Peyer's patch (tissue), 4 donors: ENCODE measurements around the gene SHANK1. TPM values are rescaled to one million over a fixed set of nuclear protein-coding genes. Genes with fewer than 3 reads are reported as not detected.
"Not testable (repeated sequence)": the region's sequence is repeated elsewhere in the genome, so short reads cannot be mapped to it uniquely, and the experiment has no call there.

Source experiments
- DNase-seq, 3 donors: peaks; one replicate each; pipeline ENCODE4 v3.0.0-alpha.2; 2017 to 2019
- H3K27ac ChIP-seq, 4 donors: fragments of 200-600 bp; sonication (generic); one replicate each; pipeline ENCODE4 v1.5.1; 2016 to 2019
- H3K27me3 ChIP-seq, 2 donors: fragments of 200-600 bp; sonication (generic); one replicate each; pipeline ENCODE4 v1.5.1; 2019
- H3K36me3 ChIP-seq, 3 donors: fragments of 200-600 bp; sonication (generic); one replicate each; pipeline ENCODE4 v1.5.1; 2016 to 2019
- H3K4me1 ChIP-seq, 4 donors: fragments of 200-600 bp; sonication (generic); one replicate each; pipeline ENCODE4 v1.5.1; 2016 to 2019
- H3K4me3 ChIP-seq, 4 donors: fragments of 200-600 bp; sonication (generic); 1 replicate in 3 of 4; 2 replicates in 1 of 4; pipeline ENCODE4 v1.5.1; 2016 to 2019; ENCODE audit warnings: mild to moderate bottlenecking in 1 of 4
- H3K9me3 ChIP-seq, 4 donors: fragments of 200-600 bp; sonication (generic); one replicate each; pipeline ENCODE4 v1.5.1; 2016 to 2019; ENCODE audit warnings: mild to moderate bottlenecking in 1 of 4
- CTCF ChIP-seq, 6 experiments: fragments of 450-650 bp in 4 of 6; fragments of 200-600 bp in 2 of 6; sonication (generic) in 1 of 6; IDR thresholded peaks; one replicate each; pipeline ENCODE4 v1.5.1; 2017 to 2019; ENCODE audit warnings: antibody characterized with exemption in 6 of 6, mild to moderate bottlenecking in 3 of 6, moderate library complexity in 1 of 6
- POLR2A ChIP-seq, 2 donors: fragments of 450-650 bp; IDR thresholded peaks; one replicate each; pipeline ENCODE4 v1.5.1; 2017; ENCODE audit warnings: antibody characterized with exemption in 2 of 2, mild to moderate bottlenecking in 2 of 2, moderate library complexity in 2 of 2
- total RNA-seq, 4 donors: library from RNA; depleted of rRNA; stranded (reverse); fragments of >200 nt; gene quantifications; one replicate each; pipeline ENCODE4 v1.1.0, GENCODE V29; 2016

Gene SHANK1
- 1 to 10 TPM in 1 of 4 donors, under 1 TPM in 1, not detected in 2; 0.83 to 1.3 TPM for total RNA-seq

DNA sequence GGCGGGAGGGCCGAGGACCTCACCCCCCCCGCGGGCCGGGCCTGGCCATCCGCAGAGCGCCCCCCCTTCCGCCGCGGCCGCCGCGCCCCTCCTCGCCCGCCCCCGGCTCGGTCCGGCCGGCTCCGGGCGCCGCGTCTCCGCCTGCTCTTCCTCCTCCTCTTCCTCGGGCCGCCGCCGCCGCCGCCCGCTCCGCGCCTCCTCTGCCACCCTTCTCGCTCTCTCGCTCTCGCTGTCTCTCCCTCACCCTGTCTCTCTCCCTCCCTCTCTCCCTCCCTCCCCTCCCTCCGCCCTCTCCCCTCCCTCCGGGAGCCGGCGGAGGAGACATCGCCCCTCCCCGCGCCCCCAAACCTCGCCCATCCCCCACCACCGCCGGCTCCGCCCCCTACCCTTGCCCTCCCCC lies at the start of gene SHANK1:
TSS of gene SHANK1 (minus strand) at position 237 of the 400 bp plus-strand sequence. CDS start 2,883 bp downstream, outside the sequence.
- H3K36me3 ChIP-seq = no peaks in the 10 kb centered on the region
- peaks cover 0 to 24% (median 8%) of the 10 kb centered on the region in 4 donors for H3K4me1 ChIP-seq
- DNase-seq = no peak
- peak within 1 kb of the TSS in 3 of 4 donors; percentile 29 to 39 (median 38) for H3K4me3 ChIP-seq
- peaks cover 0 to 16% of the 10 kb centered on the region in 2 donors for H3K27me3 ChIP-seq
- no peak within 1 kb of the TSS for H3K27ac ChIP-seq
- no peaks in the 10 kb centered on the region for H3K9me3 ChIP-seq
- no peak for TF ChIP-seq POLR2A (IDR thresholded peaks at IDR 0.05)
- TF ChIP-seq CTCF (IDR thresholded peaks at IDR 0.05) = no peak

- Histone ChIP-seq H3K9me3 (no peaks in the 10 kb centered on the region), H3K4me1 (no peaks in the 10 kb centered on the region), H3K27ac (no peak overlapping the region), H3K27me3 (no peaks in the 10 kb centered on the region), H3K4me3 (no peak overlapping the region), H3K36me3 (no peaks in the 10 kb centered on the region)
- DNase-seq = no peak
- TF ChIP-seq POLR2A (IDR thresholded peaks at IDR 0.05) (no peak), CTCF (IDR thresholded peaks at IDR 0.05) (no peak)
These were observed 48.7 kb upstream of the SHANK1 start for GRCh38 chr19:50768277-50768676.

DNA sequence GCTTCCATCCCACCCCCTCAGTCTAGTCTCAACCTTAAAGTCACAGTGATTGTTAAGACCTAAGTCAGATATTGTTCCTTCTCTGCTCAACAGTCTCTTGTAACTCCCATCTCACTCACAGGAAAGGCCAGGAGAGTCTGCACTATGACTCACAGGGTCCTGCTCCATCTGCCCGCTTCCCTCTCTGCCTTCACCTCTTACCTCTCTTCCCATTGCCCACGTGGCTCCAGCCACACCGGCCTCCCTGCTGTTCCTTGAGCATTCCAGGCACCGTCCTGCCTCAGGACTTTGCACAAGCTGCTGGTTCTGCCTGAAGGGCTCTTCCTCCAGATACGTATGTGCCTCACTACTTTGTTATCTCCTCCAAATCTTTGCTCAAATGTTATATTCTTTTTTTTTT lies 47.7 kb upstream of the SHANK1 start:
- H3K4me3 ChIP-seq, H3K4me1 ChIP-seq, DNase-seq, H3K9me3 ChIP-seq, H3K27ac ChIP-seq, H3K27me3 ChIP-seq, H3K36me3 ChIP-seq: not testable (repeated sequence)

DNA sequence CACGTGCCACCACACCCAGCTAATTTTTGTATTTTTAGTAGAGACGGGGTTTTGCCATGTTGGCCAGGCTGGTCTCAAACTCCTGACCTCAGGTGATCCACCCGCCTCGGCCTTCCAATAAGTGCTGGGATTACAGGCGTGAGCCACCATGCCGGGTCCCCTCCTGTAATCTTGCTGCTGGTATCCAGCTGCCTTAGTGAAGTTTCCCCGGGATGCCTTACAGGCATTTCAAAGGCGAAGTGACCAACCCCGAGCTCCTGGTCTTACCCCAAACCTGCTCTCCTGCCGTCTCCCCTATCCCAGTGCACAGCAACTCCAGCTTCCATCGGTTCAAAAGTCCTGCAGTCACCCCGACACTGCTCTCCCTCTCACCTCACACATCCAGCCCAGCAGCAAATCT lies 47.1 kb upstream of the SHANK1 start:
- DNase-seq, H3K27ac ChIP-seq, H3K9me3 ChIP-seq, H3K27me3 ChIP-seq, H3K36me3 ChIP-seq, H3K4me3 ChIP-seq, H3K4me1 ChIP-seq: not testable (repeated sequence)

DNA sequence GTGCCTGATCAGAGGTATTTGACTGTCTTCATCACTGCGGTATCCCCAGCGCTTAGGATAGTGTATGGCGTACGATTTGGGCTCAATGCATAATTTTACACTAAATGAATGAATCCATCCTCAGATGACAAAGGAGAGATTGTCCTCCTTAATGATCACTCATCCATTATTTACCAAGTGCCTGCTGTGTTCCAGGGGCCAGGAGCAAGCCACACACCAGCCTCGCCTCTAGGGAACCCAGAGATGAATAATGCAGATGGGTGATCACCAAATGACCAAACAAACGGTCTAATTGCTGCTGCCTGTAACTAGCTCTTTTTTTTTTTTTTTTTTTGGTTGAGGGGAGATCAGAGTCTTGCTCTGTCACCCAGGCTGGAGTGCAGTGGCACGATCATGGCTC lies 44.8 kb upstream of the SHANK1 start:
- H3K27ac ChIP-seq = no peak overlapping the region
- no peak for DNase-seq
- H3K9me3 ChIP-seq = no peaks in the 10 kb centered on the region
- TF ChIP-seq POLR2A (IDR thresholded peaks at IDR 0.05) = no peak
- no peak for TF ChIP-seq CTCF (IDR thresholded peaks at IDR 0.05)
- no peaks in the 10 kb centered on the region for H3K36me3 ChIP-seq
- no peaks in the 10 kb centered on the region for H3K4me1 ChIP-seq
- no peaks in the 10 kb centered on the region for H3K27me3 ChIP-seq
- no peak overlapping the region for H3K4me3 ChIP-seq

DNA sequence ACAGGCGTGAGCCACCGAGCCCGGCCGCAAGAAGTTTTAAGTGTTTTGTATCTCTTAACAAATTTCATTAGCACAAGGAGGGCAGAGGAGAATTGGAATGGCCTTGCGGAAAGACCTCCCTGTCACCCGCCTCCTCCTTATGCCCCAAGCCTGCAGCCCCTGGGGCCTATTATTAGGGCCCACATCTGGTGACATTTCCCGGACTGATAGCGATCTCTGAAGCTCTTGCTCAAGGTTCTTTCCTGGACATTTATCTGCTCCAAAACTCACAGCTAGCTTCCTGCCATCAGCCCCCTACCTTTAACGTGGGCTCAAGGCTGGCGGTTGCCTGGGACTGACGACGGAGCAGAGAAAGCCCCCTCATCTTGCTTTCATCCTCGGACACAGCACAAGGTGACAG lies 43.9 kb upstream of the SHANK1 start:
- not testable (repeated sequence) for H3K27ac ChIP-seq, H3K9me3 ChIP-seq, H3K4me3 ChIP-seq, H3K4me1 ChIP-seq, H3K36me3 ChIP-seq, DNase-seq, H3K27me3 ChIP-seq

DNA sequence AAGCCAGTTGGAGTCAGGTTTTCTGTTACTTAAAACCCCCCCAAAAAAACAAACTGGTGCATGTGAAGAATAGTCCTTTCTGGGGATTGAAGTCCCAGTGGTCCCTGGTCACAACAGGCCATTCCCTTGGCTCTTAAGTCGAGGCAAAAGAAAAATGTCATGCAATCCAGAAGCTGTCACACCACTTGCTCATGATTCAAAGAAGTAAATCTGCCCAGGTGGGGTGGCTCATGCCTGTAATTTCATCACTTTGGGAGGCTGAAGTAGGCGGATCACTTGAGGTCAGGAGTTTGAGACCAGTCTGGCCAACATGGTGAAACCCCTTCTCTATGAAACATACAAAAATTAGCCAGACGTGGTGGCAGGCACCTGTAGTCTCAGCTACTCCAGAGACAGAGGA lies 41.9 kb upstream of the SHANK1 start:
- not testable (repeated sequence) for H3K9me3 ChIP-seq, H3K27me3 ChIP-seq, H3K27ac ChIP-seq, H3K4me1 ChIP-seq, H3K4me3 ChIP-seq, H3K36me3 ChIP-seq, DNase-seq

DNA sequence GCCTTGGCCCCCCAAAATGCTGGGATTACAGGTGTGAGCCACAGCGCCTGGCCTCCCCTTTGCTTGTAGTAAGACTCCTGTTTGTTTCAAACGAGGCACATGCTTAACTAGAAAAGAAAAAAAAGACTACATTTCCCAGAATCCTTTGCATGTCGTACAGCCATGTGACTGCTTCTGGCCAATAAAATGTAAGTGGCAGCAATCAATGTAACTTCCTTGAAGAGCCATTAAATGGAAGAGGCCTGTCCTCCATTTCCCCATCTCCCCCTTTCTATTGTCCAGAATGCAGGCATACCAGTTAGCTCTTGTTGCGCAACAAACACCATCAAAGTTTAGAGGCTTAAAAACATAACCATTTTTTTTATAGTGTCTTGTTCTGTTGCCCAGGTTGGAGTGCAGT lies 40.3 kb upstream of the SHANK1 start:
- Histone ChIP-seq H3K4me3 (no peak overlapping the region), H3K4me1 (no peaks in the 10 kb centered on the region), H3K9me3 (no peaks in the 10 kb centered on the region), H3K27me3 (no peaks in the 10 kb centered on the region), H3K36me3 (no peaks in the 10 kb centered on the region), H3K27ac (no peak overlapping the region)
- no peak for TF ChIP-seq POLR2A (IDR thresholded peaks at IDR 0.05)
- no peak for TF ChIP-seq CTCF (IDR thresholded peaks at IDR 0.05)
- DNase-seq = no peak

- not testable (repeated sequence) for DNase-seq, H3K27ac ChIP-seq, H3K36me3 ChIP-seq, H3K9me3 ChIP-seq, H3K4me1 ChIP-seq, H3K4me3 ChIP-seq, H3K27me3 ChIP-seq
These were observed 39.5 kb upstream of the SHANK1 start for GRCh38 chr19:50759076-50759475.

DNA sequence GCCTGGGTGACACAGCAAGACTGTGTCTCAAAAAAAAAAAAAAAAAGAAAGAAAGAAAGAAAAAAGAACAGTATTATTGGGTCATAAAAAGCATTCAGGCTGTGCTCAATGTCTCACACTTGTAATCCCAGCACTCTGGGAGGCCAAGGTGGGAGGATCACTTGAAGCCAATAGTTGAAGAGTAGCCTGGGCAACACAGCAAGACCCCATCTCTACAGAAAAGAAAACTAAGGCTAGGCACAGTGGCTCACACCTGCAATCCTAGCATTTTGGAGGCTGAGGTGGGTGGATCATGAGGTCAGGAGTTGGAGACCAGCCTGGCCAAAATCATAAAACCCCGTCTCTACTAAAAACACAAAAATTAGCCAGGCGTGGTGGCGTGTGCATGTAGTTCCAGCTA lies 38.0 kb upstream of the SHANK1 start:
- not testable (repeated sequence) for H3K9me3 ChIP-seq, DNase-seq, H3K4me1 ChIP-seq, H3K27me3 ChIP-seq, H3K27ac ChIP-seq, H3K4me3 ChIP-seq, H3K36me3 ChIP-seq

DNA sequence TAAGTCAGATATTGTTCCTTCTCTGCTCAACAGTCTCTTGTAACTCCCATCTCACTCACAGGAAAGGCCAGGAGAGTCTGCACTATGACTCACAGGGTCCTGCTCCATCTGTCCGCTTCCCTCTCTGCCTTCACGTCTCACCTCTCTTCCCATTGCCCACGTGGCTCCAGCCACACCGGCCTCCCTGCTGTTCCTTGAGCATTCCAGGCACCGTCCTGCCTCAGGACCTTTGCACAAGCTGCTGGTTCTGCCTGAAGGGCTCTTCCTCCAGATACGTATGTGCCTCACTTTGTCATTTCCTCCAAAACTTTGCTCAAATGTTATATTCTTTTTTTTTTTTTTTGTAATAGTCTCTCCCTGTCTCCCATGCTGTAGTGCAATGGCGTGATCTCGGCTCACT lies 36.6 kb upstream of the SHANK1 start:
- not testable (repeated sequence) for H3K4me3 ChIP-seq, H3K9me3 ChIP-seq, H3K27me3 ChIP-seq, H3K36me3 ChIP-seq, H3K27ac ChIP-seq, H3K4me1 ChIP-seq, DNase-seq
